Skeletal muscle cell (primary cell): Measurements from ENCODE around the gene RNF128.

Source experiments
- DNase-seq: peaks from one replicate; pipeline ENCODE4 v3.0.0-alpha.2; 2010; ENCODE audit warnings: low read depth
- H3K4me3 ChIP-seq: 2 replicates; pipeline ENCODE4 v1.5.1; 2011; ENCODE audit warnings: low read depth, mild to moderate bottlenecking, control low read depth, low read length, moderate library complexity

RNF128 gene

GRCh38 chrX:106726485-106727437, at the start of gene RNF128:
Gene RNF128 (plus strand): TSS chrX:106726701. CDS start chrX:106726914, 213 bp downstream.
- no peak for DNase-seq

GRCh38 chrX:106680716-106681115, 45.8 kb upstream of the RNF128 start:
- DNase-seq, result no peak
- no peak overlapping the region for H3K4me3 ChIP-seq

More at GRCh38 chrX:106726485-106727437, at the start of gene RNF128:
- H3K4me3 ChIP-seq, result peak within 1 kb of the TSS; percentile 65

GRCh38 chrX:106684207-106684606, 42.3 kb upstream of the RNF128 start:
- DNase-seq, result no peak
- H3K4me3 ChIP-seq, result no peak overlapping the region

GRCh38 chrX:106692425-106693065, 34.0 kb upstream of the RNF128 start:
- DNase-seq, result no peak
- no peak overlapping the region for H3K4me3 ChIP-seq

GRCh38 chrX:106696502-106696901, 30.0 kb upstream of the RNF128 start:
- DNase-seq, result no peak
- no peak overlapping the region for H3K4me3 ChIP-seq

GRCh38 chrX:106698693-106699092, 27.8 kb upstream of the RNF128 start:
- peak; percentile 15 for DNase-seq
- H3K4me3 ChIP-seq, result no peak overlapping the region

GRCh38 chrX:106702636-106703035, 23.9 kb upstream of the RNF128 start:
- no peak overlapping the region for H3K4me3 ChIP-seq

GRCh38 chrX:106706466-106706865, 20.0 kb upstream of the RNF128 start:
- no peak for DNase-seq
- H3K4me3 ChIP-seq, result no peak overlapping the region

More at GRCh38 chrX:106702636-106703035, 23.9 kb upstream of the RNF128 start:
- DNase-seq, result no peak

GRCh38 chrX:106707771-106708454, 18.6 kb upstream of the RNF128 start:
- DNase-seq, result peak; percentile 76
- H3K4me3 ChIP-seq, result no peak overlapping the region

GRCh38 chrX:106710771-106711170, 15.7 kb upstream of the RNF128 start:
- DNase-seq, result no peak
- no peak overlapping the region for H3K4me3 ChIP-seq

- H3K4me3 ChIP-seq, result no peak overlapping the region
- DNase-seq, result no peak
These were observed 15.1 kb upstream of the RNF128 start for GRCh38 chrX:106711375-106711774.

GRCh38 chrX:106716004-106716403, 10.5 kb upstream of the RNF128 start:
- no peak overlapping the region for H3K4me3 ChIP-seq
- DNase-seq, result no peak

GRCh38 chrX:106716463-106716862, 10.0 kb upstream of the RNF128 start:
- H3K4me3 ChIP-seq, result no peak overlapping the region
- DNase-seq, result no peak

- DNase-seq, result no peak
- H3K4me3 ChIP-seq, result no peak overlapping the region
These were observed 7.8 kb upstream of the RNF128 start for GRCh38 chrX:106718709-106719108.

- H3K4me3 ChIP-seq, result peak overlapping the region; percentile 65
- DNase-seq, result no peak
These were observed 570 bp upstream of the RNF128 start for GRCh38 chrX:106725931-106726330.

GRCh38 chrX:106728337-106728736, 1.8 kb downstream of the RNF128 start:
- DNase-seq, result no peak
- H3K4me3 ChIP-seq, result no peak overlapping the region

- no peak for DNase-seq
These were observed 3.9 kb downstream of the RNF128 start for GRCh38 chrX:106730401-106730800.

GRCh38 chrX:106731590-106731989, 5.1 kb downstream of the RNF128 start:
- DNase-seq, result no peak
- no peak overlapping the region for H3K4me3 ChIP-seq

More at GRCh38 chrX:106730401-106730800, 3.9 kb downstream of the RNF128 start:
- no peak overlapping the region for H3K4me3 ChIP-seq

- no peak overlapping the region for H3K4me3 ChIP-seq
- no peak for DNase-seq
These were observed 8.3 kb downstream of the RNF128 start for GRCh38 chrX:106734827-106735226.

- no peak overlapping the region for H3K4me3 ChIP-seq
- no peak for DNase-seq
These were observed 13.8 kb downstream of the RNF128 start for GRCh38 chrX:106740193-106740780.
